Upper lobe of left lung (tissue), 4 donors: ENCODE results near the gene RASAL2.

ENCODE experiments used
- POLR2AphosphoS5 ChIP-seq, 2 donors: sonication (generic); formaldehyde crosslinking; IDR thresholded peaks; one replicate each; pipeline ENCODE4 v1.5.1; 2017; ENCODE audit warnings: antibody characterized with exemption in 2 of 2
- TF ChIP-seq, protein P1 (sequence below), 6 experiments: fragments of 450-650 bp in 4 of 6; fragments of 200-600 bp in 2 of 6; sonication (generic) in 2 of 6; IDR thresholded peaks; one replicate each; pipeline ENCODE4 v1.5.1; 2016 to 2019; ENCODE audit warnings: antibody characterized with exemption in 6 of 6

DNA sequence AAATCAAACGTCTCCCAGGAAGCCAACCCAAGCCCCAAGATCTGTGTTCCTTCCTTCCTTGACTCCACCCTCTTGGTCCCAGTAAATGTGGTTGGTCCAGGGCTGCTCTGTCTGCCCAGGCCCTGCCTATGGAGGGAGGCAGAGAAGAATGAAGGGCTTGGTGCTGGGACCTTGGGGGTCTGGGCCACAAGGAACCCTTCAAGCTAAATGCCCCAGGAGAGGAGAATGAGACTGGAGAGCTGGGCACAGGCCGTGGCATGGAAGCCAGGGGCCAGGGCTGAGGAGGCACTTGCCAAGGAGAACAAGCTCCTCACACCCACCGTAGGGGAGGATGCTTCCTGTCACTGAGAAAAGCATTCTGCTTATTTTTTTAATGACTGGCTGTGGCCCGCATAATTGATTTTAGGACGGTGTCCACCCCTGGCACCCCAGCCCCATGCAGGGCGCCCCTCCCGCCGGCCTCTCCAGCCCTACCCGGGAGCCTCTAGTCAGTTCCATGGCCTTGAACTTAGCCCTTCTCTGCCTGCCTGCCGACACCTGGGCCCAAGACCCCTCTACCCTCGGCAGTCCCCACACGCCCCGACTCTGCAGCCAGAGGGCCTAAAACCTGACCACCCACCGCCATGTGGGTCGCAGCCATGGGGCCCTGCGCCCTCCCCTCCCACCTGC, 402.0 kb downstream of the RASAL2 start:
- TF ChIP-seq, protein P1, sequence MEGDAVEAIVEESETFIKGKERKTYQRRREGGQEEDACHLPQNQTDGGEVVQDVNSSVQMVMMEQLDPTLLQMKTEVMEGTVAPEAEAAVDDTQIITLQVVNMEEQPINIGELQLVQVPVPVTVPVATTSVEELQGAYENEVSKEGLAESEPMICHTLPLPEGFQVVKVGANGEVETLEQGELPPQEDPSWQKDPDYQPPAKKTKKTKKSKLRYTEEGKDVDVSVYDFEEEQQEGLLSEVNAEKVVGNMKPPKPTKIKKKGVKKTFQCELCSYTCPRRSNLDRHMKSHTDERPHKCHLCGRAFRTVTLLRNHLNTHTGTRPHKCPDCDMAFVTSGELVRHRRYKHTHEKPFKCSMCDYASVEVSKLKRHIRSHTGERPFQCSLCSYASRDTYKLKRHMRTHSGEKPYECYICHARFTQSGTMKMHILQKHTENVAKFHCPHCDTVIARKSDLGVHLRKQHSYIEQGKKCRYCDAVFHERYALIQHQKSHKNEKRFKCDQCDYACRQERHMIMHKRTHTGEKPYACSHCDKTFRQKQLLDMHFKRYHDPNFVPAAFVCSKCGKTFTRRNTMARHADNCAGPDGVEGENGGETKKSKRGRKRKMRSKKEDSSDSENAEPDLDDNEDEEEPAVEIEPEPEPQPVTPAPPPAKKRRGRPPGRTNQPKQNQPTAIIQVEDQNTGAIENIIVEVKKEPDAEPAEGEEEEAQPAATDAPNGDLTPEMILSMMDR (IDR thresholded peaks at IDR 0.05): no peak
- no peak for TF ChIP-seq POLR2AphosphoS5 (IDR thresholded peaks at IDR 0.05)
